GM12878 (cell line): ENCODE measurements around the gene STARD8. TPM values are rescaled to one million over a fixed set of nuclear protein-coding genes. Genes with fewer than 3 reads are reported as not detected.

Source experiments
- ATAC-seq: fragments of 200-7000 bp; cut with Tn5 transposase; 3 replicates; pipeline ENCODE4 v1.9.1; 2020; ENCODE audit warnings: mild to moderate bottlenecking, moderate library complexity
- BruUV-seq: library from RNA; stranded (reverse); fragments of 400-500 nt; replicated peaks from 2 replicates; lab custom pipeline; 2021; lab: Mats Ljungman, UMichigan
- CTCF ChIA-PET: fragments of 300-600 bp; sonication (Branson Sonifier 250); formaldehyde crosslinking; extraction: SDS; loops from one replicate; lab custom pipeline; 2021; ENCODE audit warnings: inconsistent platforms; lab: Yijun Ruan, JAX
- POLR2A ChIA-PET: fragments of 350-600 bp; formaldehyde crosslinking; extraction: SDS; loops from one replicate; lab custom pipeline; 2021; ENCODE audit warnings: inconsistent platforms; lab: Charles Lee
- RAD21 ChIA-PET: fragments of 300-600 bp; sonication (Branson Sonifier 250); formaldehyde crosslinking; loops from one replicate; lab custom pipeline; 2023; ENCODE audit warnings: antibody characterized with exemption; ENCODE audit not compliant: unreplicated experiment; lab: Charles Lee
- SMC1A ChIA-PET: fragments of 300-600 bp; sonication (Branson Sonifier 250); formaldehyde crosslinking; loops from one replicate; lab custom pipeline; 2023; ENCODE audit not compliant: unreplicated experiment, uncharacterized antibody; lab: Charles Lee
- DNase-seq: peaks from one replicate; pipeline ENCODE4 v3.0.0-alpha.2; 2011; ENCODE audit warnings: low read depth, low spot score
- FAIRE-seq: peaks from 3 replicates; lab custom pipeline; 2011; peaks lifted over from hg19 to GRCh38; lab: Jason Lieb, UNC
- H2AFZ ChIP-seq: 2 replicates; pipeline ENCODE4 v1.6.0; 2011; ENCODE audit warnings: low read depth, low read length, control low read depth; ENCODE audit not compliant: control insufficient read depth
- H3K27ac ChIP-seq: 2 replicates; pipeline ENCODE4 v1.5.1; 2011; ENCODE audit warnings: control low read depth; ENCODE audit not compliant: control insufficient read depth, insufficient read depth
- H3K27me3 ChIP-seq, 2 experiments: replicated peaks in 1 of 2; 2 replicates each; pipeline versions ENCODE4 v1.6.0 to v1.6.1; 2011; ENCODE audit warnings: low read length in 1 of 2; ENCODE audit not compliant: control insufficient read depth in 2 of 2, insufficient read depth in 2 of 2
- H3K36me3 ChIP-seq, 2 experiments: 2 replicates each; pipeline ENCODE4 v1.5.1; 2011; ENCODE audit warnings: low read length in 1 of 2; ENCODE audit not compliant: control insufficient read depth in 2 of 2, insufficient read depth in 2 of 2
- H3K4me1 ChIP-seq: 2 replicates; pipeline ENCODE4 v1.6.1; 2011; ENCODE audit warnings: mild to moderate bottlenecking, low read length, moderate library complexity, mixed read lengths; ENCODE audit not compliant: control insufficient read depth, insufficient read depth
- H3K4me2 ChIP-seq: 2 replicates; pipeline ENCODE4 v1.6.0; 2011; ENCODE audit warnings: control low read depth; ENCODE audit not compliant: control insufficient read depth, insufficient read depth
- H3K4me3 ChIP-seq: fragments of 200-600 bp; sonication (generic); 2 replicates; pipeline ENCODE4 v1.5.1; 2016
- H3K79me2 ChIP-seq: 2 replicates; pipeline ENCODE4 v1.6.0; 2011; ENCODE audit warnings: low read length; ENCODE audit not compliant: control insufficient read depth, insufficient read depth
- H3K9ac ChIP-seq: 2 replicates; pipeline ENCODE4 v1.8.0; 2011; ENCODE audit warnings: low read length, control low read depth, mixed read lengths; ENCODE audit not compliant: control insufficient read depth, insufficient read depth
- H3K9me3 ChIP-seq: replicated peaks from 3 replicates; pipeline ENCODE4 v1.5.1; 2011; ENCODE audit warnings: mild to moderate bottlenecking, low read length; ENCODE audit not compliant: control insufficient read depth, insufficient read depth
- H4K20me1 ChIP-seq: 2 replicates; pipeline ENCODE4 v1.6.0; 2011; ENCODE audit not compliant: control insufficient read depth, insufficient read depth
- KAT2A ChIP-seq: conservative IDR thresholded peaks from 2 replicates; pipeline ENCODE4 v1.6.1; 2011; ENCODE audit warnings: low read depth, low read length; ENCODE audit not compliant: control insufficient read depth
- KDM1A ChIP-seq: fragments of 200-600 bp; sonication (generic); IDR thresholded peaks from 2 replicates; pipeline ENCODE4 v1.6.1; 2016; ENCODE audit warnings: borderline replicate concordance
- MAX ChIP-seq: IDR thresholded peaks from 2 replicates; pipeline ENCODE4 v1.6.1; 2012; ENCODE audit warnings: low read depth, low read length, improper control_type of control experiment
- POLR2A ChIP-seq: IDR thresholded peaks from 2 replicates; pipeline ENCODE4 v1.6.1; 2011; ENCODE audit warnings: low read depth, mild to moderate bottlenecking, low read length
- PRDM15 ChIP-seq: fragments of 450-650 bp; formaldehyde crosslinking; IDR thresholded peaks from 2 replicates; pipeline ENCODE4 v1.4.0; 2020; ENCODE audit warnings: mild to moderate bottlenecking, moderate library complexity
- SUZ12 ChIP-seq: fragments of 200-600 bp; sonication (generic); IDR thresholded peaks from one replicate; pipeline ENCODE4 v1.6.1; 2018; ENCODE audit warnings: antibody characterized with exemption, mild to moderate bottlenecking; ENCODE audit not compliant: unreplicated experiment
- ZBTB33 ChIP-seq: fragments of 450-650 bp; IDR thresholded peaks from 2 replicates; pipeline ENCODE4 v1.6.1; 2017; ENCODE audit warnings: mild to moderate bottlenecking
- in situ Hi-C: fragments of 300-500 bp; cut with MboI; formaldehyde crosslinking; loops from 9 replicates; pipeline ENCODE4 v1.14.3; 2018; ENCODE audit warnings: mixed read lengths
- intact Hi-C: fragments of 100-400 bp; cut with micrococcal nuclease; formaldehyde crosslinking; loops from one replicate; pipeline ENCODE4 v1.14.2; 2022; ENCODE audit not compliant: unreplicated experiment
- polyA plus RNA-seq, 11 experiments: library from polyadenylated mRNA; depleted of rRNA in 4 of 11; unstranded in 6 of 11; stranded (reverse) in 5 of 11; fragments of >200 nt; fragmentation: Nextera tagmentation in 4 of 11; fragmentation: Illumina TruSeq in 1 of 11; extraction: Ambion mirVana in 4 of 11; extraction: Trizol in 1 of 11; gene quantifications; 1 replicate in 1 of 11; 2 replicates in 10 of 11; pipeline versions ENCODE4 v1.2.1 to v1.2.3, GENCODE V29; 2011 to 2016; ENCODE audit warnings: inconsistent platforms in 2 of 11, missing spikeins in 2 of 11, low read depth in 1 of 11
- total RNA-seq, 4 experiments: library from RNA; depleted of rRNA in 3 of 4; stranded (reverse); fragments of >200 nt in 3 of 4; fragmentation: Illumina TruSeq in 1 of 4; extraction: Trizol in 1 of 4; gene quantifications; 2 replicates each; pipeline versions ENCODE4 v1.2.1 to v1.2.3, GENCODE V29; 2013 to 2021

The STARD8 gene
- total and polyA plus RNA-seq, 10 of the 15 experiments (the other 5 are each of a cell fraction or from before 2014, with no cell fraction given), result 0.03 to 0.14 (median 0.07) TPM; not detected in 6

- intact Hi-C loops, result no loop called here
- in situ Hi-C loops, result no loop called here
- no peaks in the 10 kb centered on the region for H3K9me3 ChIP-seq
- H3K27ac ChIP-seq, result no peak overlapping the region
- ATAC-seq (no peak), FAIRE-seq (no peak), DNase-seq (no peak)
- H3K27me3 ChIP-seq, result no peaks in the 10 kb centered on the region; a peak in 1 of 4 replicates
- SMC1A ChIA-PET, result no interaction called here
- TF ChIP-seq ZBTB33 (no peak), SUZ12 (no peak), KAT2A (no peak), MAX (no peak), POLR2A (no peak), KDM1A (no peak), PRDM15 (no peak)
- no TSS peak for BruUV-seq
- no peaks in the 10 kb centered on the region for H3K79me2 ChIP-seq
- RAD21 ChIA-PET, result no interaction called here
- H3K9ac ChIP-seq, result no peak overlapping the region
- no peak overlapping the region for H3K4me2 ChIP-seq
- H3K4me1 ChIP-seq, result no peaks in the 10 kb centered on the region
- CTCF ChIA-PET, result no interaction called here
- no peak overlapping the region for H3K4me3 ChIP-seq
- H3K36me3 ChIP-seq, result no peaks in the 10 kb centered on the region
- no peak overlapping the region for H2AFZ ChIP-seq
- no peaks in the 10 kb centered on the region for H4K20me1 ChIP-seq
- POLR2A ChIA-PET, result no interaction called here
These were observed 115.3 kb downstream of the STARD8 start for GRCh38 chrX:68762766-68763165.
